GM21367 (cell line): ENCODE measurements around the gene CCDC180.
"Not testable (repeated sequence)": the region's sequence is repeated elsewhere in the genome, so short reads cannot be mapped to it uniquely, and the experiment has no call there.

Source experiments
- ATAC-seq: cut with Tn5 transposase; IDR thresholded peaks from one replicate; pipeline ENCODE4 v1.9.1; 2021; ENCODE audit not compliant: unreplicated experiment

The CCDC180 gene

DNA sequence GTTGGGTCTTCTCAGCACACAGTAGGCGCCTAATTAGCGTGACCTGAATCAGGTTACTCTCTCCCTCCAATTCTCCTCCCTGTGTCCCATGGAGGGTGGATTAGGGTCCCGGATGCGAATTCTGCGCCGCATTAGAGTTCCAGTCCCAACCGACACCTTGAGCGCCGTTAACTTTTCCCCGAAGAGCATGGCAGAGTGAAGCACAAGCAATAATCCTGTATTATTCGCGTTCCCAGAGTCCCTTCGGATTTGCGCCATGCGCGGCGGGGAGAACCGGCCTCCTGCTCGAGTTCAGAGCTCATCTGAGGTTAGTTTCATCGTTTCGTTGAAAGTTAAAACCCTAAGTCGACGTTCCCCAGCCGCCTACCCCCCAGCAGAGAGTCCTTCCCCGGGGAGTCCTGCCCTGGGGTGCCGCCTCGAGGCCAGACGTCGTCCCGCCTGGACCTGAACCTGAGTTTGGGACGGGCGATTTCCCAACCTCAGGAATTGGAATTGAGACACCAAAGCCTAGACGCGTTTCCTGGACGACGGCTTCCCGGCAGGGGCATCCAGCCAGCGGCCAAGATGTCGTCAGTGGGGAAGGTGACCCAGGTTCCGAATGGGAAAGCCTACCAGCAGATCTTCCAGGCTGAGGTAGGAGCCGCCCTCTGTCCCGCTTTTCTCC is at the start of gene CCDC180:
Gene CCDC180 (plus strand): TSS at position 160 of the 664 bp plus-strand sequence. CDS start 405 bp downstream, at position 565.
- no peak for ATAC-seq

DNA sequence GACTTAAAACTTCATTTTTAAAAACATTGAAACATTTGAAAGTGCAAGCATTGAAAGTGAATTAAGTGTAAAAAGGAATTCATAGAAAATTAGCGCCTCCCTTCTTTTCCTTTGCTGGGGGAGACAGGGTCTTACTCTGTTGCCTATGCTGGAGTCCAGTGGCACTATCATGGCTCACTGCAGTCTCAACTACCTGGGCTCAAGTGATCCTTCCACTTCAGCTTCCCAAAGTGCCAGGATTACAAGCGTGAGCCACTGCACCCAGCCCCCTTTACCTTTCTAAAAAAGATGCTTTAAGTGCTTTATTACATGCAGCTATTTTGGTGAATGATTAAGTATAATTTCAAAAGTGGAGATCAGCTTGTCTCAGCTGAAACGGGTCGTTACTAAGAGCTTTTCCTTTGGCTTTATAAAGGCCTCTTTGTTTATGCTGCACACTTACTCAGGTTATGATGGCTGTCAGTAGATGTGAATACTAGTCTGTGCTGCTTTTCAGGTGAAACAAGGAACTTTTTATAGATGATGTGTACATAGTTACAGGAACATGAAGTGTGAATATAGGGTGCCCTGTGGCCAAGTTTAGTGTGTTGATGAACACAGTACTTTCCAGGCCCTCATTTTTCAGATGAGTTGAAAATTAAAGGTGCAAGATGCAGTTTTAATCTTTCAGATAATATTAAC is 47.5 kb upstream of the CCDC180 start:
- ATAC-seq: not testable (repeated sequence)

- ATAC-seq: no peak
These were observed 36.2 kb upstream of the CCDC180 start for GRCh38 chr9:97271292-97271691.

GRCh38 chr9:97272072-97272471 is 35.4 kb upstream of the CCDC180 start:
- no peak for ATAC-seq

GRCh38 chr9:97276310-97276852 is 31.1 kb upstream of the CCDC180 start:
- no peak for ATAC-seq

DNA sequence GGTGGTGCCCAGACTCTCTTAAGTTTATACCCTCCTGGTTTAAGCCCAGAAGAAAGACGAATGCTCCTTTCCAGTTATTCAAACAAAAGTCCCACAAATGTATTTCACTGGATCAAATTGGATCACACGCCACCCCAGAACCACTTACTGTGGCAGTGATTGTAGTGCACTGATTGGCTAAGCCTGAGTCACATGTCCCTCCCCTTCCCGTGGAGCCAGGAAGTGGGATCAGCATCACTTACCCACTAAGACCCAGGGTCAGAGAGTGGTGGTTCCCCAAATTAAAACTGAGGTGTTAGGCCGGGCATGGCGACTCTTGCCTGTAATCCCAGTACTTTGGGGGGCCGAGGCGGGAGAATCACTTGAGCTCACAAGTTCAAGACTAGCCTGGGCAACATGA is 29.5 kb upstream of the CCDC180 start:
- ATAC-seq: no peak

DNA sequence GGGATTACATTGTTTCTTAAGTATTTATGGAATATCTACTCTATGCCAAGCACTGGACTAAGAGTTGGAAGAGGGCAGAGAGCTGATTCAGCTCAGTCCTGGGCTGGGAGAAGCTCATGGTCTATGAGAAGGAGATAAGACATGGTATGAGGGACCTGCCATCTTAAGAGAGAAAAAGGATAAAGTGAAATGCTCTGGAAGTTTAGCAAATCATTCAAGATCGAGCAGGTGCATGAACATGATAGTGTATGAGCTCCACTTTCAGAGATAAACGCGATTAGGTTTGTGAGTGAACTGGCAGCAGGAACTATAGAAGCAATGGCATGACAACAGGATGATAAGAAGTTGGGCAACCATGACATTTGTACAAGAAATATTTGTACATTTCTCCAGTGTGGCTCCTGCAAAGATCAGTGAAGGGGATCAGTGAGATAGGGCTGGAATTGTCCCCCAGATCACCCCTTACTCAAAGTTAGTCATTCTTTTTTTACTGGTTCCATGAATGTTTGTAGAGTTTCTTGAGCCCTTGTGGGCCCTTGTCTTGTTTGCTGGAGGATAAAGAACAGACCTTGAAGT is 26.6 kb upstream of the CCDC180 start:
- no peak for ATAC-seq

GRCh38 chr9:97283768-97284167 is 23.7 kb upstream of the CCDC180 start:
- no peak for ATAC-seq

GRCh38 chr9:97284798-97285197 is 22.7 kb upstream of the CCDC180 start:
- ATAC-seq: no peak

DNA sequence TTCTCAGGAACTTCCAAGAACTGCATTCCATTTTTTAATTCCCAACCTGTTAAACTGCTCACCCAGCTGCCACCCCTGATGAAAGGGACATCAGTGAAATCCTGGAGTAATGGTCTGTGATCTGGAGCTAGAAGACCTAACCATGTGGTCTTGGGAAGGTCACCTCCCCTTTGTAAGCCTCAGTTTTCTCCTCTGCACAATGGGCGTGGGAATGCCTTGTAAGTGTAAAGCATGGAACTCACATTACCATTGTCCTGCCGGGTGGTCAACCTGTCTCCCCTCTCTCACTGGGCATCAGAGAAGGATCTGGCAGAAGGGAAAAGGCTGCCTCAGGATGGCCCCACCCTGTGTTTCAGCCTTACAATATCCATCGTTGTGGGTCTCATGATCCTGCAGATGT is 15.3 kb upstream of the CCDC180 start:
- ATAC-seq: no peak

DNA sequence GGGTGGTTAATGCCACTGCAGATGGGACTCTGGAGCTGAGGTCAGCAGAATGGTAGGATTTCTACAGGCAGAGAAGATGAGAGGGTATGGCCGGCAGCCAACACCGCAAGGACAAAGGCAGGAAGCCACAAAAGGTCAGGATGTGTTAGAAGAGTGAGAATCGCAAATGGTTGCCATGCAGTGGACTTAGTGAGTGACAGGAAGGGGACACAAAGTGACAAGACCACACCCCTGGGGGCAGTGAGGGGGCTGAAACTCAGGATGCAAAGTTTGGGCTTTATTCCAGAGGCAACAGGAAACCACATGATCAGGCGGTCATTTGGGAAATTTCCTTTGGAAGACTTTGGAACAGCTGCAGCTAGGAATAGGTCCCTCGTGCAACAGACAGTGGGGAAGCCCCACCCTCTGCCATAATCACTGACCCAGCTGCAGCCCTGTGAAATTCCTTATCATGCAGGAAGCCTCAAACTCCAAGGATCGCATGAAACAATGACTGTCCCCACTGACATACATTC is 14.2 kb upstream of the CCDC180 start:
- no peak for ATAC-seq

DNA sequence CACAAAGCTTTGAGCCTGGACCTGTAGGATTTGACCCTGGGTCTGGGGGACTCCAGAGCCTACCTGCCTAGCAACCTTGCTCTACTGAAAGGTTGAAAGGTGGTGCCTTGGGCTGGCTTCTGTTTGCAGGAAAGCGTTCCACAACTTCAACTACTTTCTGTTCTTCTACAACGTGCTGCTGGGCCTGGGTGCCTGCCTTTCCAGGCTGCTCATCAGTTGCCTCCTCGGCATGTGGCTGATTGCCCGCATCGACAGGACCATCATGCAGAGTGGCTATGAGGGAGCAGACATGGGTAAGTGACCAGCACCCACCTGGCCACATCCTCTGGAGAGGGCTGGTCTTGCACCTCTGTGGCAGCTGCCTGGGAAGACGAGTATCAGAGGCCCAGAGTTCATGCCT is 13.6 kb upstream of the CCDC180 start:
- no peak for ATAC-seq

- ATAC-seq: no peak
These were observed 9.6 kb upstream of the CCDC180 start for GRCh38 chr9:97297889-97298288.

- no peak for ATAC-seq
These were observed 7.5 kb upstream of the CCDC180 start for GRCh38 chr9:97299809-97300414.

GRCh38 chr9:97300586-97300985 is 6.9 kb upstream of the CCDC180 start:
- ATAC-seq: no peak

GRCh38 chr9:97301974-97302373 is 5.5 kb upstream of the CCDC180 start:
- ATAC-seq: no peak

GRCh38 chr9:97304586-97304985 is 2.9 kb upstream of the CCDC180 start:
- no peak for ATAC-seq

DNA sequence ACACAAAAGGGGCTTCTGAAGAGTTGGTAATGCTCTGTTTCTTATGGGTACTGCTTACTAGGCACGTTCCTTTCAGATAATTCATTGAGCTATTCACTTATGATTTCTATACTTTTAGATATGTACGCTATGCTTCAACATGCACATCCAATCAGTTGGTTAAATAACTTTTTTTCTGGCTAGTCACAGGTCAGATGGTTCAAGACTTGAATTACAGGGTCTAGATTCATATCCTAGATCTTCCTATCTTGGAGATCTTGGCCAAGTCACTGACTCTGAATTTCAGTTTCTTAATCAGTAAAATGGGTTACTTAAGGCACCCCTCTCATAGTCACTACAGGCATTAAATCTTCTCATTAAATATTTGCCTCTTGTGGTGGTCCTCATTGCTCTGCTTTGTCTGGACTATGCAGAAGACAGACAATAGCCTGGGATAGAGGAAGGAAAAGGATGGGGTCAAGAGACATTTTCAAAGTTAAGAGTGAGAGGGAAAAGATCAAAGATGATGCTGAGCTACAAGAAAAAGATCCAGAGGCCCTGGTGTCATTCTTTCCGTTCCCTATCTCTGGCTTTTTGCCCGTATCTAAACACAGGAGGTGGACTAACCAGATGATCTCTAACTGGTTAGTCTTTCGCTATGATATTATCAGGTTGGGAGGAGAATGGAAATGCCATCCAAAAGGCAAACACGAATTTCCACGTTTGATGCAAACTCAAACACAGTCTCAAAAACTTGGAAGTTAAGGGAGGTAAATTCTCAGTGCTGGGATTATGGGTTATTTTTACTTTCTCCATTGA is 1.8 kb upstream of the CCDC180 start:
- no peak for ATAC-seq

- ATAC-seq: no peak
These were observed 368 bp upstream of the CCDC180 start for GRCh38 chr9:97307091-97307490.

DNA sequence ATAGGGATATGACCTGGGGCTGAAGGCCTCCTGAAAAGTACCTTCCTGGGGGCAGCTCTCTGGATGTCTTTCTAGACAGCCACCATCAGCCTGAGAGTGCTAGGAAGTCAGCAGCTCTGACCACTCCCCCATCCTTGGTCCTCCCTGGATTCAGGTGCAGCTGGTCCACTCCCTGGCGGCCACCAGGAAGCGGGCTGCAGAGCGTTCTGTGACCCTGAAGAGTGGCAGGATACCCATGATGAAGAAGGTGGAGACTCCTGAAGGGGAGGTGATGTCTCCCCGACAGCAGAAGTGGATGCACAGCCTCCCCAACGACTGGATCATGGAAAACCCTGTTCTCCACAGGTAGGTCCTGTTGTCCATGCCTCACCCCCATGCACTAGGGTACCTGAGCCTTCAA is 1.8 kb downstream of the CCDC180 start:
- ATAC-seq: no peak

GRCh38 chr9:97310023-97310422 is 2.6 kb downstream of the CCDC180 start:
- no peak for ATAC-seq
